B cell (primary cell): ENCODE results near the gene MYOF. TPM values are rescaled to one million over a fixed set of nuclear protein-coding genes. Genes with fewer than 3 reads are reported as not detected.

Source experiments
- ATAC-seq: fragments of 200-7000 bp; cut with Tn5 transposase; one replicate; pipeline ENCODE4 v1.10.0; 2021; ENCODE audit warnings: low read depth, mild to moderate bottlenecking, moderate number of reproducible peaks, moderate library complexity
- CTCF ChIA-PET: fragments of 350-600 bp; sonication (Branson Sonifier 250); formaldehyde crosslinking; loops from one replicate; lab custom pipeline; 2021; ENCODE audit warnings: antibody characterized with exemption, inconsistent platforms; lab: Charles Lee
- POLR2A ChIA-PET: fragments of 350-600 bp; sonication (Branson Sonifier 250); formaldehyde crosslinking; loops from one replicate; lab custom pipeline; 2021; ENCODE audit warnings: antibody characterized with exemption; lab: Charles Lee
- DNase-seq: peaks from one replicate; pipeline ENCODE4 v3.0.0; 2013
- H2AFZ ChIP-seq: 2 replicates; pipeline ENCODE4 v1.6.1; 2012; ENCODE audit warnings: mild to moderate bottlenecking, low read depth, low read length; ENCODE audit not compliant: insufficient read depth, poor library complexity, severe bottlenecking
- H3K27ac ChIP-seq, 2 donors: 1 replicate in 1 of 2; 2 replicates in 1 of 2; pipeline ENCODE4 v1.5.1; 2012 to 2013; ENCODE audit warnings: low read length in 2 of 2, mild to moderate bottlenecking in 2 of 2, moderate library complexity in 1 of 2
- H3K27me3 ChIP-seq, 4 experiments: fragments of 200-600 bp in 1 of 4; sonication (generic) in 1 of 4; replicated peaks in 1 of 4; 1 replicate in 2 of 4; 2 replicates in 2 of 4; pipeline versions ENCODE4 v1.6.1 to v1.7.0; 2013 to 2016; ENCODE audit warnings: low read length in 3 of 4, mild to moderate bottlenecking in 2 of 4, mixed read lengths in 1 of 4, moderate library complexity in 1 of 4; ENCODE audit not compliant: insufficient read depth in 4 of 4, control insufficient read depth in 3 of 4; ENCODE audit errors: control extremely low read depth in 1 of 4
- H3K36me3 ChIP-seq, 2 experiments: replicated peaks in 1 of 2; 1 replicate in 1 of 2; 2 replicates in 1 of 2; pipeline versions ENCODE4 v1.6.1 to v1.7.1; 2013; ENCODE audit warnings: low read length in 1 of 2; ENCODE audit not compliant: insufficient read depth in 2 of 2, control insufficient read depth in 1 of 2; ENCODE audit errors: control extremely low read depth in 1 of 2, extremely low read depth in 1 of 2
- H3K4me1 ChIP-seq, 2 donors: fragments of 200-600 bp in 1 of 2; sonication (generic) in 1 of 2; 1 replicate in 1 of 2; 2 replicates in 1 of 2; pipeline versions ENCODE4 v1.5.1 to v1.6.1; 2013 to 2017; ENCODE audit warnings: low read length in 2 of 2; ENCODE audit not compliant: control insufficient read depth in 2 of 2, insufficient read depth in 2 of 2
- H3K4me2 ChIP-seq: replicated peaks from 2 replicates; pipeline ENCODE3; 2012; ENCODE audit warnings: mild to moderate bottlenecking, low read depth, low read length; ENCODE audit not compliant: poor library complexity, severe bottlenecking
- H3K4me3 ChIP-seq, 5 experiments: fragments of 200-600 bp in 1 of 5; sonication (generic) in 1 of 5; 1 replicate in 3 of 5; 2 replicates in 2 of 5; pipeline versions ENCODE4 v1.5.1 to v1.7.0; 2011 to 2016; ENCODE audit warnings: low read length in 4 of 5, mild to moderate bottlenecking in 4 of 5, low read depth in 2 of 5, control low read depth in 1 of 5, moderate library complexity in 1 of 5; ENCODE audit not compliant: insufficient read depth in 1 of 5; ENCODE audit errors: control extremely low read depth in 1 of 5, extremely low read depth in 1 of 5
- H3K79me2 ChIP-seq: fragments of 200-600 bp; sonication (generic); one replicate; pipeline ENCODE4 v1.6.0; 2016; ENCODE audit warnings: low read length; ENCODE audit not compliant: control insufficient read depth, insufficient read depth
- H3K9ac ChIP-seq: fragments of 200-600 bp; sonication (generic); 2 replicates; pipeline ENCODE4 v1.6.1; 2017; ENCODE audit warnings: mild to moderate bottlenecking, low read length, moderate library complexity
- H3K9me3 ChIP-seq, 3 donors: one replicate each; pipeline versions ENCODE4 v1.6.1 to v1.7.1; 2013; ENCODE audit warnings: low read length in 2 of 3; ENCODE audit not compliant: control insufficient read depth in 2 of 3, insufficient read depth in 1 of 3; ENCODE audit errors: control extremely low read depth in 1 of 3
- H4K20me1 ChIP-seq: 2 replicates; pipeline ENCODE4 v1.6.0; 2012; ENCODE audit warnings: mild to moderate bottlenecking, low read length; ENCODE audit not compliant: insufficient read depth, control insufficient read depth, poor library complexity, severe bottlenecking
- H3K27ac Mint-ChIP-seq: one replicate; pipeline ENCODE4 v1.8.0; 2021; ENCODE audit warnings: mixed read lengths
- H3K27me3 Mint-ChIP-seq: one replicate; pipeline ENCODE4 v1.8.0; 2021; ENCODE audit warnings: mixed read lengths
- H3K4me1 Mint-ChIP-seq: one replicate; pipeline ENCODE4 v1.8.0; 2021; ENCODE audit warnings: mixed read lengths
- H3K4me3 Mint-ChIP-seq: one replicate; pipeline ENCODE4 v1.8.0; 2021; ENCODE audit warnings: mixed read lengths
- H3K9me3 Mint-ChIP-seq: one replicate; pipeline ENCODE4 v1.8.0; 2022; ENCODE audit warnings: mixed read lengths; ENCODE audit not compliant: insufficient read depth
- EZH2 ChIP-seq: IDR thresholded peaks from 2 replicates; pipeline ENCODE4 v1.6.1; 2012; ENCODE audit warnings: borderline replicate concordance, low read depth, mild to moderate bottlenecking, moderate library complexity, low read length; ENCODE audit not compliant: insufficient read depth, poor library complexity, severe bottlenecking
- WGBS: methylation state at CpG from one replicate; pipeline ENCODE4 v1.1.5; 2013; ENCODE audit warnings: missing lambda C conversion rate; ENCODE audit not compliant: insufficient coverage; 5-methylcytosine and 5-hydroxymethylcytosine counted together
- intact Hi-C: fragments of 100-400 bp; cut with micrococcal nuclease; formaldehyde crosslinking; loops from one replicate; pipeline ENCODE4 v1.10.0; 2022
- polyA plus RNA-seq: library from polyadenylated mRNA; depleted of rRNA; stranded (reverse); fragments of >200 nt; gene quantifications from 2 replicates; pipeline ENCODE4 v1.2.3, GENCODE V29; 2012
- total RNA-seq, 2 donors: library from RNA; stranded (reverse); fragments of 120-200 nt in 1 of 2; gene quantifications; 1 replicate in 1 of 2; 2 replicates in 1 of 2; pipeline versions ENCODE4 v1.2.3 to v1.2.4, GENCODE V29; 2013 to 2022
- TF ChIP-seq, protein P1 (sequence below): fragments of 200-600 bp; IDR thresholded peaks from one replicate; pipeline ENCODE4 v1.8.0; 2022; ENCODE audit warnings: antibody characterized with exemption, mild to moderate bottlenecking

The MYOF gene
- total and polyA plus RNA-seq, 2 donors (not counting 1 experiment from before 2014, with no cell fraction given), result 0.07 to 0.18 TPM

DNA sequence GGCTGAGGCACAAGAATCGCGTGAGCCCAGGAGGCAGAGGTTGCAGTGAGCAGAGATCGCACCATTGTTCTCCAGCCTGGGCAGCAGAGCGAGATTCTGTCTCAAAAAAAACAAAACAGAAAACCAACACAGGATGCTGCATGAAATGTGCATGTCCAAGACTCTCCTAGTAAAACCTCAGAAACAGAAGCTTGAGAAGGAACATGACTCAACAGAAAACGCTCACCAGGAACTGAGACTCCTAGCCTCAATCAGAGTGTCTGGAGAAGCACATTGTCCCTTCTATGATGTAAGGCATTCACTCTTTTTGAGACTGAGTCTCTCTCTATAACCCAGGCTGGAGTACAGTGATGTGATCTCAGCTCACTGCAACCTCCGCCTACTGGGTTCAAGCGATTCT lies 168.3 kb downstream of the MYOF start:
- Histone ChIP-seq H3K79me2 (no peaks in the 10 kb centered on the region), H3K4me1 (no peaks in the 10 kb centered on the region), H3K4me3 (no peak overlapping the region), H3K27me3 (no peaks in the 10 kb centered on the region), H3K9me3 (no peaks in the 10 kb centered on the region), H3K27ac (no peak overlapping the region), H2AFZ (no peak overlapping the region), H3K9ac (no peak overlapping the region), H3K36me3 (no peaks in the 10 kb centered on the region), H3K4me2 (no peak overlapping the region), H4K20me1 (no peaks in the 10 kb centered on the region)
- CTCF ChIA-PET, result no interaction called here
- Mint-ChIP-seq H3K4me1 (no peaks in the 10 kb centered on the region), H3K9me3 (no peaks in the 10 kb centered on the region), H3K27me3 (peaks cover 24% of the 10 kb centered on the region), H3K27ac (no peak overlapping the region), H3K4me3 (no peak overlapping the region)
- POLR2A ChIA-PET, result no interaction called here
- TF ChIP-seq EZH2, result no peak
- TF ChIP-seq, protein P1, sequence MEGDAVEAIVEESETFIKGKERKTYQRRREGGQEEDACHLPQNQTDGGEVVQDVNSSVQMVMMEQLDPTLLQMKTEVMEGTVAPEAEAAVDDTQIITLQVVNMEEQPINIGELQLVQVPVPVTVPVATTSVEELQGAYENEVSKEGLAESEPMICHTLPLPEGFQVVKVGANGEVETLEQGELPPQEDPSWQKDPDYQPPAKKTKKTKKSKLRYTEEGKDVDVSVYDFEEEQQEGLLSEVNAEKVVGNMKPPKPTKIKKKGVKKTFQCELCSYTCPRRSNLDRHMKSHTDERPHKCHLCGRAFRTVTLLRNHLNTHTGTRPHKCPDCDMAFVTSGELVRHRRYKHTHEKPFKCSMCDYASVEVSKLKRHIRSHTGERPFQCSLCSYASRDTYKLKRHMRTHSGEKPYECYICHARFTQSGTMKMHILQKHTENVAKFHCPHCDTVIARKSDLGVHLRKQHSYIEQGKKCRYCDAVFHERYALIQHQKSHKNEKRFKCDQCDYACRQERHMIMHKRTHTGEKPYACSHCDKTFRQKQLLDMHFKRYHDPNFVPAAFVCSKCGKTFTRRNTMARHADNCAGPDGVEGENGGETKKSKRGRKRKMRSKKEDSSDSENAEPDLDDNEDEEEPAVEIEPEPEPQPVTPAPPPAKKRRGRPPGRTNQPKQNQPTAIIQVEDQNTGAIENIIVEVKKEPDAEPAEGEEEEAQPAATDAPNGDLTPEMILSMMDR, result no peak
- no peak for ATAC-seq
- 38% methylated on average over 7 of the region's 7 CpGs for WGBS
- intact Hi-C loops, result no loop called here
- no peak for DNase-seq

DNA sequence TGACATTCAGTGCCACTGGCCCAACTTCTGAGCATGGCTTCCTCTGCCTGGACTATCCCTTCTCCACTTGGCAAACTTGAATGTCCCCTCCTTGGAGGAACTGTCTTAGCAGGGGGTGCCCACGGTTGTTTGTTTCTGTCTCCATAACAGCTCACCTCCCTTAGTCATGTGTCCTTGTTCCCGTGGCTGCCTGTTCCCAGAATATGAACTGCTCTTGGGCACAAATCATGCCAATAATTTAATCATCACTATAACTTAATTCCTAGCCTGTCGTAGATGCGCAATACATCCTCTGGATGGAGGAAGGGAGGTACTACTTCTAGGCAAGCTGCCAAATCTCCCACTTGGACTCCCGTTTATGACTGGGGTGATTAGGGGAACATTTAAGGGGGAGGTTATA lies 173.1 kb downstream of the MYOF start:
- Histone ChIP-seq H3K27me3 (no peaks in the 10 kb centered on the region), H4K20me1 (no peaks in the 10 kb centered on the region), H3K9me3 (no peaks in the 10 kb centered on the region), H2AFZ (no peak overlapping the region), H3K4me1 (no peaks in the 10 kb centered on the region), H3K36me3 (no peaks in the 10 kb centered on the region), H3K4me3 (no peak overlapping the region), H3K4me2 (no peak overlapping the region), H3K79me2 (no peaks in the 10 kb centered on the region), H3K27ac (no peak overlapping the region), H3K9ac (no peak overlapping the region)
- ATAC-seq (no peak), DNase-seq (no peak)
- Mint-ChIP-seq H3K4me3 (no peak overlapping the region), H3K4me1 (no peaks in the 10 kb centered on the region), H3K9me3 (no peaks in the 10 kb centered on the region), H3K27me3 (peaks cover 21% of the 10 kb centered on the region), H3K27ac (no peak overlapping the region)
- ChIA-PET CTCF (no interaction called here), POLR2A (no interaction called here)
- intact Hi-C loops, result no loop called here
- no peak for TF ChIP-seq EZH2
- TF ChIP-seq, protein P1, result no peak
- WGBS, result 71% methylated on average over 3 of the region's 5 CpGs
